Motor neuron (in vitro differentiated cells): ENCODE measurements around the gene PRKACB. TPM values are rescaled to one million over a fixed set of nuclear protein-coding genes. Genes with fewer than 3 reads are reported as not detected.

Experiments
- total RNA-seq, 8 experiments: library from RNA; unstranded; fragments of 300-600 nt; gene quantifications; 2 replicates each; pipeline versions ENCODE4 v1.2.3 to v1.2.4, GENCODE V29; 2022

PRKACB gene
- total RNA-seq, 8 experiments from 2014 or later = 21.7 to 120 (median 51.3) TPM

Other genes with a start within 250 kb of the PRKACB start
- gene TTLL7, start 145.1 kb upstream of the PRKACB start, total RNA-seq = 10 to 100 TPM in 7 of 8 experiments, 1 to 10 TPM in 1; 4.7 to 32.7 (median 18.9) TPM
- gene SAMD13, start 157.4 kb downstream of the PRKACB start, total RNA-seq = 10 to 100 TPM in 2 of 8 experiments, 1 to 10 TPM in 6; 2.4 to 18.2 (median 4.2) TPM